Measurements from ENCODE around the gene TFF3. TPM values are rescaled to one million over a fixed set of nuclear protein-coding genes. Genes with fewer than 3 reads are reported as not detected.

The TFF3 gene
- total RNA-seq, 4 donors from 2014 or later, result 3.6 to 16.8 (median 8.7) TPM

GRCh38 chr21:42353623-42354022, 38.4 kb upstream of the TFF3 start:
- no peak overlapping the region for H3K4me3 ChIP-seq (ENCODE audit: low read depth, poor library complexity, severe bottlenecking)
- intact Hi-C loops (cut with DNase I; ENCODE audit: low total_unique reads), result no loop called here
- DNase-seq (ENCODE audit: low spot score in 2 of 2), result no peak
- no peak for TF ChIP-seq POLR2A (IDR thresholded peaks at IDR 0.05)
- no peak for TF ChIP-seq CTCF (IDR thresholded peaks at IDR 0.05)
- 86 to 87% methylated on average over 5 of the region's 5 CpGs for WGBS, 2 donors

DNA sequence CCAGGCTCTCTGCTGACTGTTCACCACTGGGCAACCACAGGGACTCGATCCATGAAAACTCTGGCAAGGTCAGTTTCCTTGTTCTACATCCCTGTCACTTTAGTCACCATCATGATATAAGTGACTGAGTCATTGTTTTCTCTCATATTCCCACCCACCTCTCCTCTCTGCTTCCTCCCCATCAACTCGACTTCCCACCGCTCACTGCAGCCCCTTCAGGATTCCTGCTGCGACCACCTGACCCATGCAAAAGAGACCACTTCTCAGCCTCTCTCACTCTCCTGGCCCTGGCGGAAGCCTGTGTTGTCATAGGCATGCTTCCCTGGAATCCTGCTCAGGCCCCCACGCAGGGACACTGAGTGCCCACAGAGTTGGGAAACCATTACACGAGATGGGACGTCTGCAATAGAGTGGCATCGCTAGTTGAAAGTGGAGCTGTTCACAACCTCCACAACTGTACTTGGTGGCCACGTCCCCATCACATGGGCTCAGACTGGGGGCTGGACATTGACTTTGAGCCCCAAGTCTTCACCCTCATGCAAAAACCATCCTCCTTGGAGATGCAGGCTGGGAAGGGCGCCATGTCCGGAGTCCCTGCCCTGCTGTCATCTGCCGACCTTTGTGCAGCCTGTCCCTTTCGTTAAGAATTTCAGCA, 37.4 kb upstream of the TFF3 start:
- TF ChIP-seq CTCF (IDR thresholded peaks at IDR 0.05) (no peak), POLR2A (IDR thresholded peaks at IDR 0.05) (no peak)
- intact Hi-C loops (cut with DNase I; ENCODE audit: low total_unique reads), result no loop called here
- peak in 1 of 2 donors; percentile 45 for DNase-seq (ENCODE audit: low spot score in 2 of 2)
- H3K4me3 ChIP-seq (ENCODE audit: low read depth, poor library complexity, severe bottlenecking), result no peak overlapping the region
- WGBS, 2 donors, result 90% methylated on average over 14 of the region's 14 CpGs

GRCh38 chr21:42351626-42352440, 36.6 kb upstream of the TFF3 start:
- 81 to 84% methylated on average over 11 of the region's 11 CpGs for whole genome bisulfite sequencing, 2 donors
- H3K4me3 ChIP-seq (ENCODE audit: low read depth, poor library complexity, severe bottlenecking), result no peak overlapping the region
- intact Hi-C loops (cut with DNase I; ENCODE audit: low total_unique reads), result no loop called here
- TF ChIP-seq POLR2A (IDR thresholded peaks at IDR 0.05), result no peak
- no peak for TF ChIP-seq CTCF (IDR thresholded peaks at IDR 0.05)
- DNase-seq (ENCODE audit: low spot score in 2 of 2), result peak in 1 of 2 donors; percentile 72

DNA sequence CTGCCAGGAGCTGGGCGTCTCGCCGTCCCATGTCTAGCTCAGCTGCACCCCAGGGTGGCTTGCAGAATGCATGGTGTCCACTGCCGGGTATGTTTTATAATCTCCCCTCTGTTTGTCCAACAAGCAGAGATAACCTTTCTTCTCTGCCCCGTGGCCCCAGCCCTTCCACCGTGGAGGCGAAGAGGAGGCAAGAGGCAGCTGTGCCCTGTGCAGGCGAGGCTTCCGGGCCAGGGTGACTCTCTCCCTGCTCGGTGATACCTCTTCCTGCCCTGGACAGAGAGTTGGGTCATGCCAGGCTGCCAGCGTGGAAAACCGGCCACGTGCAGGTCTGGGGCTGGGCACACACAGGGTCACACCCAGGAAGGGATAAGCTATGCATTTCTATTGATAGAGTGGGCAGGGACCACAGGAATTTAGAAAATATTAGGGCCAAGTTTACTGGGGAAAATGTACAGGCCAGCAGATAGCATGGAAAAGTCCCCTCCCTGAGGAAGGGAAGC, 35.8 kb upstream of the TFF3 start, which contains the start of gene TFF2:
Gene TFF2, minus strand, starts transcription at position 68 of the 500 bp plus-strand sequence. Its CDS starts 37 bp downstream, at position 31.
- TF ChIP-seq CTCF (IDR thresholded peaks at IDR 0.05) (no peak), POLR2A (IDR thresholded peaks at IDR 0.05) (no peak)
- no peak within 1 kb of the TSS for H3K4me3 ChIP-seq (ENCODE audit: low read depth, poor library complexity, severe bottlenecking)
- 62 to 70% methylated on average over 13 of the region's 13 CpGs for WGBS, 2 donors
- DNase-seq (ENCODE audit: low spot score in 2 of 2), result peak in 1 of 2 donors; percentile 78
- intact Hi-C loops (cut with DNase I; ENCODE audit: low total_unique reads), result no loop called here

GRCh38 chr21:42350318-42350910, 35.2 kb upstream of the TFF3 start:
- DNase-seq (ENCODE audit: low spot score in 2 of 2), result peak in 1 of 2 donors; percentile 46
- TF ChIP-seq POLR2A (IDR thresholded peaks at IDR 0.05) (no peak), CTCF (IDR thresholded peaks at IDR 0.05) (no peak)
- WGBS, 2 donors, result 65 to 77% methylated on average over 11 of the region's 11 CpGs
- intact Hi-C loops (cut with DNase I; ENCODE audit: low total_unique reads), result no loop called here
- no peak overlapping the region for H3K4me3 ChIP-seq (ENCODE audit: low read depth, poor library complexity, severe bottlenecking)

Data from lower leg skin (tissue), 4 donors.